Measurements from ENCODE around the gene IGFL3. TPM values are rescaled to one million over a fixed set of nuclear protein-coding genes. Genes with fewer than 3 reads are reported as not detected.

The IGFL3 gene
- total RNA-seq, 6 experiments from 2014 or later = not detected

DNA sequence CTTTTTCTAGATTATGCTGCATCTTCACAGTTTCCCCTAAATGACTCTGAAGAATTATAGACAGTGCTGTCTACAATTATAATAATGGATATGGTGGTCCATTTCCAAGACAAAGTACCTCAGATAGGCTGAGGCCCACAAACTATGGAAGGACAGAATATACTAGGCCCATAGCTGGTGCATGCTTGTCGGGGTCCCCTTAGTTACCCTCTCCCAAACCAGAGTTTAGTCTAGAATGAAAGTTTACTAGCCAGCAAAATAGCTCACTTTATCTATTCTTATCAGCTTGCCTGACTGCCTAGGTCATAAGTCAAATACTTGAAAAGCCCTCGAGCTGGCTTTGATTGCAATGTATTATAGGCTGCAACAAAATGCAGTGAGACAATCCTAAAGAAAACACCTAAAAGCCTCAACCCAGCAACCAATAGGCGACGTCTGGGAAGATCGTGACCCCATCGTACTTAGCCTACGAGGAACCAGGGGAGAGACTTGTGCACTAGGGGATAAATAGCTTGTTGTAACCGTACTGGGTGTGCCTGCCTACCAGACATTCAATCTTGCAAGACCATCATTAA, 22.8 kb upstream of the IGFL3 start:
- no peak overlapping the region for H3K27ac ChIP-seq
- no peaks in the 10 kb centered on the region for H3K36me3 ChIP-seq
- H3K27me3 ChIP-seq = no peaks in the 10 kb centered on the region
- DNase-seq (no peak), ATAC-seq (no peak)
- 62% methylated on average over 7 of the region's 8 CpGs for WGBS (ENCODE audit: insufficient coverage, low coverage, low lambda C conversion rate, missing lambda C conversion rate)
- intact Hi-C loops (cut with DNase I) = no loop called here
- H3K4me3 ChIP-seq = no peak overlapping the region
- no peaks in the 10 kb centered on the region for H3K4me1 ChIP-seq
- H3K9me3 ChIP-seq = no peaks in the 10 kb centered on the region
- TF ChIP-seq POLR2A (IDR thresholded peaks at IDR 0.05) = no peak
- TF ChIP-seq, protein P1, sequence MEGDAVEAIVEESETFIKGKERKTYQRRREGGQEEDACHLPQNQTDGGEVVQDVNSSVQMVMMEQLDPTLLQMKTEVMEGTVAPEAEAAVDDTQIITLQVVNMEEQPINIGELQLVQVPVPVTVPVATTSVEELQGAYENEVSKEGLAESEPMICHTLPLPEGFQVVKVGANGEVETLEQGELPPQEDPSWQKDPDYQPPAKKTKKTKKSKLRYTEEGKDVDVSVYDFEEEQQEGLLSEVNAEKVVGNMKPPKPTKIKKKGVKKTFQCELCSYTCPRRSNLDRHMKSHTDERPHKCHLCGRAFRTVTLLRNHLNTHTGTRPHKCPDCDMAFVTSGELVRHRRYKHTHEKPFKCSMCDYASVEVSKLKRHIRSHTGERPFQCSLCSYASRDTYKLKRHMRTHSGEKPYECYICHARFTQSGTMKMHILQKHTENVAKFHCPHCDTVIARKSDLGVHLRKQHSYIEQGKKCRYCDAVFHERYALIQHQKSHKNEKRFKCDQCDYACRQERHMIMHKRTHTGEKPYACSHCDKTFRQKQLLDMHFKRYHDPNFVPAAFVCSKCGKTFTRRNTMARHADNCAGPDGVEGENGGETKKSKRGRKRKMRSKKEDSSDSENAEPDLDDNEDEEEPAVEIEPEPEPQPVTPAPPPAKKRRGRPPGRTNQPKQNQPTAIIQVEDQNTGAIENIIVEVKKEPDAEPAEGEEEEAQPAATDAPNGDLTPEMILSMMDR (IDR thresholded peaks at IDR 0.05) = no peak

DNA sequence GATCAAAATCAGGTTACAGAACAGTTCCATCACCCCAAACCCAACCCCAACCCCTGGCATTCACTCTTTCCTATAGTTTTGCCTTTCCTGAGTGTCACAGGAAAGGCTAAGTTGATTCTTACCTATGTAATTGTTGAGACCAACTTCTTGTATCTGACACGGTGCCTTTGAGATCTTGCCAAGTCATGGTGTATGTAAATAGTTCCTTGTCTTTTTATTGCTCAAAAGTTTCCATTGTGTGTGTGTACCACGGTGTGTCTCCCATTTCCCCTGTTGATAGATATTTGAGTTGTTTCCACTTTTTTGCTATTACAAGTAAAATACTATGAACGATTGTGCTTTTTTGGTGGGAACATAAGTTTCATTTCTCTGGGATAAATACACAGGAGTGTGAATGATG, 20.3 kb upstream of the IGFL3 start:
- intact Hi-C loops (cut with DNase I) = no loop called here
- no peaks in the 10 kb centered on the region for H3K4me1 ChIP-seq
- ATAC-seq = no peak
- no peaks in the 10 kb centered on the region for H3K27me3 ChIP-seq
- no peak overlapping the region for H3K4me3 ChIP-seq
- 38% methylated on average over 3 of the region's 3 CpGs for WGBS (ENCODE audit: insufficient coverage, low coverage, low lambda C conversion rate, missing lambda C conversion rate)
- no peaks in the 10 kb centered on the region for H3K9me3 ChIP-seq
- no peak for DNase-seq
- H3K27ac ChIP-seq = no peak overlapping the region
- TF ChIP-seq POLR2A (IDR thresholded peaks at IDR 0.05) = no peak
- TF ChIP-seq, protein P1 (IDR thresholded peaks at IDR 0.05) = no peak
- H3K36me3 ChIP-seq = no peaks in the 10 kb centered on the region

DNA sequence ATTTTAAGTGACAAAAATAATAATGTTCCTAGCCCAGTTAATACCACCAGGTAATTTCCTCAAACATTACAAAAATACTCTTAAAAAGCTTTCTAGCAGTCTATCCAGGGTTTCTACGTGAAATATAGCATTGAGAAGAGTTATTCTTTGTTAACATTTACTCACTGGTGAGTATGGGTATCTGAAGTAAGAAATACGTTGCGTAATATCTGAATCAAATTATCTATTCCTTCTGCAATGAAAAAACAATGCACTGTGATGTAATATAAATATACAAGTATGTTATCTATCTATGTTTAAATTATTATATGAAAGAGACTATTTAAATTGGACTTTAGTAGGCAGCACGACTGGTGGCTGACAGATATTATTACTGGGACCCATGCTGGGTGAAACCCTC, 17.8 kb upstream of the IGFL3 start:
- no peak for DNase-seq
- ATAC-seq = no peak
- TF ChIP-seq, protein P1 (IDR thresholded peaks at IDR 0.05) = no peak
- no peak for TF ChIP-seq POLR2A (IDR thresholded peaks at IDR 0.05)
- intact Hi-C loops (cut with DNase I) = no loop called here
- Histone ChIP-seq H3K27ac (no peak overlapping the region), H3K9me3 (no peaks in the 10 kb centered on the region), H3K4me1 (no peaks in the 10 kb centered on the region), H3K4me3 (no peak overlapping the region), H3K27me3 (no peaks in the 10 kb centered on the region), H3K36me3 (no peaks in the 10 kb centered on the region)
- 52% methylated on average over 4 of the region's 4 CpGs for WGBS (ENCODE audit: insufficient coverage, low coverage, low lambda C conversion rate, missing lambda C conversion rate)

DNA sequence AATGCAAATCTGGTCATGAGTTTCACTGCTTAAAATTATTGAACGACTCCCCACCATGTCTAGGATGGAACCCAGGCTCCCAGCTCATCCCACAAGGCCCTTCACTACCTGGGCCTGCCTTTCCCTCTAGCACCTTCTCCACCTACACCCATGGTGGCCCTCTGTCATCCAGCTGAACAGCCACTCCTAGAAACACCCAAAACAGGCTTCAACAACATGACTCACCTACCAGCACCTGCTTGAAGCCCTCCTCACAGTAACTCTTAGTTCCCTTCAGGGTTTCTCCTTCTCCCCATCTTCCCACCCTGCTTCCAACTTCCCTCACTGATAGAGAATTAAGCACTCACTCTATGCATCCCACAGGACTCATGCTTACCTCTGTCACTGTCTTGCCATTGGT, 16.9 kb upstream of the IGFL3 start:
- no peaks in the 10 kb centered on the region for H3K27me3 ChIP-seq
- no peak overlapping the region for H3K4me3 ChIP-seq
- no peaks in the 10 kb centered on the region for H3K4me1 ChIP-seq
- intact Hi-C loops (cut with DNase I) = no loop called here
- 40% methylated on average over 1 of the region's 1 CpG for WGBS (ENCODE audit: insufficient coverage, low coverage, low lambda C conversion rate, missing lambda C conversion rate)
- DNase-seq = no peak
- no peaks in the 10 kb centered on the region for H3K36me3 ChIP-seq
- TF ChIP-seq, protein P1 (IDR thresholded peaks at IDR 0.05) = no peak
- TF ChIP-seq POLR2A (IDR thresholded peaks at IDR 0.05) = no peak
- no peak overlapping the region for H3K27ac ChIP-seq
- no peaks in the 10 kb centered on the region for H3K9me3 ChIP-seq
- no peak for ATAC-seq

All from right lobe of liver (tissue), 6 donors.